HEK293 (cell line): ENCODE results near the gene ROBO1.

Experiments
- CTCF ChIP-seq: fragments of 450-650 bp; formaldehyde crosslinking; IDR thresholded peaks from 2 replicates; pipeline ENCODE4 v1.5.1; 2016; ENCODE audit warnings: missing biosample characterization, missing genetic modification characterization
- HOXA7 ChIP-seq: sonication (generic); formaldehyde crosslinking; IDR thresholded peaks from 2 replicates; pipeline ENCODE4 v1.8.1; 2022; ENCODE audit warnings: missing genetic modification reagents, borderline replicate concordance
- KLF17 ChIP-seq: fragments of 450-650 bp; formaldehyde crosslinking; IDR thresholded peaks from 2 replicates; pipeline ENCODE4 v1.5.1; 2016; ENCODE audit warnings: missing biosample characterization, missing genetic modification characterization
- REST ChIP-seq: fragments of 450-650 bp; formaldehyde crosslinking; IDR thresholded peaks from 2 replicates; pipeline ENCODE4 v1.5.1; 2016; ENCODE audit warnings: missing biosample characterization, missing genetic modification characterization
- ZNF23 ChIP-seq: fragments of 450-650 bp; formaldehyde crosslinking; IDR thresholded peaks from 2 replicates; pipeline ENCODE4 v1.5.1; 2016; ENCODE audit warnings: missing biosample characterization, missing genetic modification characterization, borderline replicate concordance
- ZNF366 ChIP-seq: fragments of 450-650 bp; formaldehyde crosslinking; conservative IDR thresholded peaks from 2 replicates; pipeline ENCODE4 v1.5.1; 2016; ENCODE audit warnings: missing biosample characterization, missing genetic modification characterization
- ZNF514 ChIP-seq: fragments of 450-650 bp; formaldehyde crosslinking; IDR thresholded peaks from 2 replicates; pipeline ENCODE4 v1.5.1; 2016; ENCODE audit warnings: missing biosample characterization, missing genetic modification characterization
- ZNF580 ChIP-seq: fragments of 450-650 bp; formaldehyde crosslinking; IDR thresholded peaks from 2 replicates; pipeline ENCODE4 v1.5.1; 2016; ENCODE audit warnings: missing biosample characterization, missing genetic modification characterization

GRCh38 chr3:78644847-78645246, 1123.0 kb downstream of the ROBO1 start:
- TF ChIP-seq ZNF580 (tag by site-specific recombination) (no peak), ZNF514 (no peak), ZNF23 (tag by site-specific recombination) (no peak), CTCF (tag by site-specific recombination) (no peak), KLF17 (tag by site-specific recombination) (no peak), REST (tag by site-specific recombination) (no peak), HOXA7 (CRISPR knock-in tag) (no peak), ZNF366 (tag by site-specific recombination) (no peak)
